GM21717 (cell line): Measurements from ENCODE around the gene TPSD1.

Source experiments
- ATAC-seq: cut with Tn5 transposase; IDR thresholded peaks from one replicate; pipeline ENCODE4 v1.9.1; 2021; ENCODE audit warnings: mild to moderate bottlenecking, moderate library complexity; ENCODE audit not compliant: unreplicated experiment

TPSD1 gene

GRCh38 chr16:1297018-1297696, 41.3 kb downstream of the TPSD1 start:
- no peak for ATAC-seq

- no peak for ATAC-seq
Observed at GRCh38 chr16:1298406-1298805, 42.5 kb downstream of the TPSD1 start.

- no peak for ATAC-seq
Observed at GRCh38 chr16:1299012-1299867, 43.4 kb downstream of the TPSD1 start.

DNA sequence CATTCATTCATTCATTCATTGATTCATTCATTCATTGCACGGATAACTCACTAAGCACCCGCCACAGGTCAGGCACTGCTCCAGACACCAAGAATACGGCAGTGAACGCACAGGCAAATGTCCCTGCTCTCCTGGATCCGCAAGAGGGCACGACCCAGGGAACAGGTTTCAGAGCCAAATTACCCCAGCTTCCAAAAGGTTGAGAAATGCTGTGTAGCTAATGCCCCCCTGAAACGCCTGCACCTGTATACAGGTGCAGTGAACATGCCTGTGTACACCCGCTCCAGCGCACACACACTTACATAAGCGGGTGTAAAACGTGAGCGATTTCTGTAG, 44.0 kb downstream of the TPSD1 start:
- no peak for ATAC-seq

GRCh38 chr16:1300664-1301476, 45.0 kb downstream of the TPSD1 start:
- ATAC-seq = no peak

- no peak for ATAC-seq
Observed at GRCh38 chr16:1301562-1301961, 45.7 kb downstream of the TPSD1 start.

- ATAC-seq = no peak
Observed at GRCh38 chr16:1305823-1306222, 50.0 kb downstream of the TPSD1 start.

- no peak for ATAC-seq
Observed at GRCh38 chr16:1306334-1306733, 50.5 kb downstream of the TPSD1 start.

DNA sequence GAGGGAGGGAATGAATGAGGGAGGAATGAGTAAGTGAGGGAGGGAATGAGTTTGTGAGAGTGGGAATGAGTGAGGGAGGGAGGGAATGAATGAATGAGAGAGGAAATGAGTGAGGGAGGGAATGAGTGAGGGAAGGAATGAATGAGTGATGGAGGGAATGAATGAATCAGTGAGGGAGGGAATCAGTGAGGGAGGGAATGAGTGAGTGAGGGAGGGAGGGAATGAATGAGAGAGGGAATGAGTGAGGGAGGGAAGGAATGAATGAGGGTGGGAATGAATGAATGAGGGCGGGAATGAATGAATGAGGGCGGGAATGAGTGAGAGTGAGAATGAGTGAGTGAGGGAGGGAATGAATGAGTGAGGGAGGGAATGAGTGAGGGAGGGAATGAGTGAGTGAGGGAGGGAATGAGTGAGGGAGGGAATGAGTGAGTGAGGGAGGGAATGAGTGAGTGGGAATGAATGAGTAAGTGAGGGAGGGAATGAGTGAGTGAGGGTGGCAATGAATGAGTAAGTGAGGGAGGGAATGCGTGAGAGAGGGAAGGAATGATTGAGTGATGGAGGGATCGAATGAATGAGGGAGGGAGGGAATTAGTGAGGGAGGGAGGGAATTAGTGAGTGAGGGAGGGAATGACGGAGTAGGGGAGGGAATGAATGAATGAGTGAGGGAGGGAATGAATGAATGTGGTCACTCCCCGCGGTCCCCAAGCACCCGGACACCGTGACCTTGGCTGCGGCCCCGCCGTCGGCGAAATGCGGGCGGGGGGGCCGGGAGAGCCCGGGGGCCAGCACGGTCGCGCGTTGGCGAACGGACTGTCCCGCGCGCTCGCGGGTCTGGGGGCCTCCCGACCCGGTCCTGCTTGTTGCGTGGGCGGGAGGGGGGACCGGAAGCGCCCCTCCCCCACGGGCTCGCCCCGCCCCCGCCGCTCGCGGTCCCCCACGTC, 52.4 kb downstream of the TPSD1 start:
- ATAC-seq = peak; percentile 16
